Hematopoietic multipotent progenitor cell treated with erythropoietin and hydrocortisone succinate and interleukin-3 and kit ligand, for 4 days (in vitro differentiated cells): ENCODE data around the gene AASDH.
"Not testable (repeated sequence)": the region's sequence is repeated elsewhere in the genome, so short reads cannot be mapped to it uniquely, and the experiment has no call there.

ENCODE experiments used
- DNase-seq: peaks from one replicate; pipeline ENCODE4 v3.0.0-alpha.2; 2015

AASDH gene

GRCh38 chr4:56388306-56388705 is 1.0 kb upstream of the AASDH start:
- peak; percentile 25 for DNase-seq

- no peak for DNase-seq
These were observed 1.2 kb downstream of the AASDH start for GRCh38 chr4:56386091-56386490.

GRCh38 chr4:56375458-56375857 is 11.8 kb downstream of the AASDH start:
- DNase-seq, result no peak

GRCh38 chr4:56374956-56375355 is 12.3 kb downstream of the AASDH start:
- no peak for DNase-seq

GRCh38 chr4:56372774-56373173 is 14.5 kb downstream of the AASDH start:
- DNase-seq, result no peak

- DNase-seq, result no peak
These were observed 15.7 kb downstream of the AASDH start for GRCh38 chr4:56371426-56372220.

- DNase-seq, result no peak
These were observed 16.9 kb downstream of the AASDH start for GRCh38 chr4:56370377-56370776.

- not testable (repeated sequence) for DNase-seq
These were observed 24.3 kb downstream of the AASDH start for GRCh38 chr4:56362981-56363380.

- DNase-seq, result no peak
These were observed 27.2 kb downstream of the AASDH start for GRCh38 chr4:56360071-56360470.

GRCh38 chr4:56356650-56357049 is 30.6 kb downstream of the AASDH start:
- no peak for DNase-seq

- no peak for DNase-seq
These were observed 38.7 kb downstream of the AASDH start for GRCh38 chr4:56348576-56348975.

- no peak for DNase-seq
These were observed 41.8 kb downstream of the AASDH start for GRCh38 chr4:56345458-56345857.

- DNase-seq, result no peak
These were observed 44.5 kb downstream of the AASDH start for GRCh38 chr4:56342746-56343145.

GRCh38 chr4:56330691-56331090 is 56.6 kb downstream of the AASDH start:
- no peak for DNase-seq

GRCh38 chr4:56326363-56326762 is 60.9 kb downstream of the AASDH start:
- DNase-seq, result no peak

- no peak for DNase-seq
These were observed 63.2 kb downstream of the AASDH start for GRCh38 chr4:56324011-56324610.

- DNase-seq, result no peak
These were observed 64.0 kb downstream of the AASDH start for GRCh38 chr4:56323327-56323726.

GRCh38 chr4:56321251-56321650 is 66.0 kb downstream of the AASDH start:
- DNase-seq, result no peak

GRCh38 chr4:56320293-56320692 is 67.0 kb downstream of the AASDH start:
- no peak for DNase-seq

GRCh38 chr4:56318555-56318954 is 68.7 kb downstream of the AASDH start:
- DNase-seq, result no peak

GRCh38 chr4:56317749-56318148 is 69.5 kb downstream of the AASDH start:
- DNase-seq, result no peak

- DNase-seq, result no peak
These were observed 71.2 kb downstream of the AASDH start for GRCh38 chr4:56316011-56316650.

- DNase-seq, result no peak
These were observed 71.7 kb downstream of the AASDH start for GRCh38 chr4:56315543-56315942.

- no peak for DNase-seq
These were observed 72.2 kb downstream of the AASDH start for GRCh38 chr4:56315041-56315440.
